Activated T-cell treated with anti-CD3 and anti-CD28 coated beads, Interleukin-2, amount 50 U/mL, for 24 hours (primary cell): ENCODE data around the gene COL4A1.

Experiments
- DNase-seq: peaks from one replicate; pipeline ENCODE4 v3.0.0-alpha.2; 2020
- H3K27ac Mint-ChIP-seq: 2 replicates; pipeline ENCODE4 v1.8.0; 2020; ENCODE audit warnings: mild to moderate bottlenecking, mixed read lengths
- H3K27me3 Mint-ChIP-seq: 2 replicates; pipeline ENCODE4 v1.8.0; 2020; ENCODE audit warnings: mixed read lengths
- H3K36me3 Mint-ChIP-seq: 2 replicates; pipeline ENCODE4 v1.8.0; 2020; ENCODE audit warnings: low read depth, mixed read lengths
- H3K4me1 Mint-ChIP-seq: 2 replicates; pipeline ENCODE4 v1.8.0; 2020; ENCODE audit warnings: low read depth, mixed read lengths
- H3K4me3 Mint-ChIP-seq: 2 replicates; pipeline ENCODE4 v1.8.0; 2020; ENCODE audit warnings: mild to moderate bottlenecking, moderate library complexity, mixed read lengths
- H3K9me3 Mint-ChIP-seq: 2 replicates; pipeline ENCODE4 v1.8.0; 2020; ENCODE audit warnings: mixed read lengths

Gene COL4A1

DNA sequence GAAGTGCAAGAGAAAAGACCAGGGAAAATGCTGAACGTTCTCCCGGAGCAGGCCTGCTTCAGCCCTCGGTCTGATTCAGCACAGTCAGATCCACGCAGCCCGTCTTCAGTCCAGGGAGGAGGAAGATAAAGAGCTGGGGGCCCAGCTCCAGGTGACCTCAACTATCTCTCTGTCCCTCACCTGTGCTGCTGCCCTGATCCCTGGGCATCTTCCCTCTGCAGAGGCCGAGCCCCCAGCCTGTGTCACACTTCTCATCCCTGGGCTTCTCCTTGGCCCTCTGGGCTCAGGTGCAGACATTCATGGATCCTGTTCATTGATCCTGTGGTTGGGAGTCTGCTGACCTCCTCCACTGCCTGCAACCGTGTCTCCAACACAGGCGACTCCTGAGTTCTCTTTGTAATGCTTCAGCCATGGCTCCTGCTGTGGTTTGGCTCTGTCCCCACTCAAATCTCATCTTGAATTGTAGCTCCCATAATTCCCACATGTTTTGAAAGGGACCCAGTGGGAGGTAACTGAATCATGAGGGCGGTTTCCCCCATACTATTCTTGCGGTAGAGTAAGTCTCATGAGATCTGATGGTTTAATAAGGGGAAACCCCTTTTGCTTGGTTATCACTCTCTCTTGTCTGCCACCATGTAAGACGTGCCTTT is 28.0 kb upstream of the COL4A1 start:
- H3K4me1 Mint-ChIP-seq: peaks cover 8% of the 10 kb centered on the region
- H3K27ac Mint-ChIP-seq: no peak overlapping the region
- H3K4me3 Mint-ChIP-seq: no peak overlapping the region
- no peak for DNase-seq
- H3K9me3 Mint-ChIP-seq: no peaks in the 10 kb centered on the region
- no peaks in the 10 kb centered on the region for H3K36me3 Mint-ChIP-seq
- H3K27me3 Mint-ChIP-seq: peaks cover 56% of the 10 kb centered on the region

DNA sequence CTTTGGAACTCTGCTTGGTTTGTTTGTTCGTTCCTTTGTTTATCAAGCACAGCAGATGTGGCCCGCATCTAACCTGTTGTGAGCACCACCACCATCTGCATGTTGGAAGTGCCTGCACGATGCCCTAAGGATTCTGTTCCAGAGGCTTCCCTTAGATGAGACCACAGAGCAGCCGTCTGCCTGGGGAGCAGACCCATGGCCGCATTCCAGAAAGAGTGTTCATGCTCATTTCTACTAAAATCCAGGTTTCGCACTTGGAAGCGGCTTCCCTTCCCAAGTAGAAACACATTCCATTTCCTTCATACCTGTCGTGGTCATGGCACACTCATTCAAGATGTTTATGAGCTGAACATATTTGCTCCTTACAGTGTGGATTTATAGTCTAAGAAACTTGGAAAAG is 27.3 kb upstream of the COL4A1 start:
- H3K4me3 Mint-ChIP-seq: no peak overlapping the region
- H3K4me1 Mint-ChIP-seq: peaks cover 3% of the 10 kb centered on the region
- H3K27ac Mint-ChIP-seq: no peak overlapping the region
- H3K36me3 Mint-ChIP-seq: no peaks in the 10 kb centered on the region
- H3K27me3 Mint-ChIP-seq: peaks cover 51% of the 10 kb centered on the region
- no peak for DNase-seq
- H3K9me3 Mint-ChIP-seq: no peaks in the 10 kb centered on the region

DNA sequence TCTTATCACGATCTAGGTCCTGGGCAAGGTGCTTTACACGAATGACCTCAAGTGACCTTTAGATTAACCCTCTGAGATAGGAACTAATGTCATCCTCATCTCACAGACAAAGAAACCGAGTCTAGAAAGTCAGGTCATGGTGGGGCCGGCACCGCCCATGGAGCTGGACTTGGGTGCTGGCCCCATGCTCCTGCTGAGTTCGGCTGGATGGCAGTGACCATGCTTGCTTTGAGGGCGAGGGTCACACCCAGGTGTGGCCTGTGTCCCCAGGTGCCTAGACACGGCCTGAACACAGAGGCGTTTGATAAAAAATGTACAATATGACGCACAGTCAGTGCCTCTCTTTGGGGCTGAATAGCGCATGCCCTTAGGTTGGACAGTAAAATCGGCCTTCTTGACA is 26.9 kb upstream of the COL4A1 start:
- H3K36me3 Mint-ChIP-seq: no peaks in the 10 kb centered on the region
- no peaks in the 10 kb centered on the region for H3K9me3 Mint-ChIP-seq
- H3K4me3 Mint-ChIP-seq: no peak overlapping the region
- H3K27ac Mint-ChIP-seq: no peak overlapping the region
- no peaks in the 10 kb centered on the region for H3K4me1 Mint-ChIP-seq
- H3K27me3 Mint-ChIP-seq: peaks cover 50% of the 10 kb centered on the region
- no peak for DNase-seq

DNA sequence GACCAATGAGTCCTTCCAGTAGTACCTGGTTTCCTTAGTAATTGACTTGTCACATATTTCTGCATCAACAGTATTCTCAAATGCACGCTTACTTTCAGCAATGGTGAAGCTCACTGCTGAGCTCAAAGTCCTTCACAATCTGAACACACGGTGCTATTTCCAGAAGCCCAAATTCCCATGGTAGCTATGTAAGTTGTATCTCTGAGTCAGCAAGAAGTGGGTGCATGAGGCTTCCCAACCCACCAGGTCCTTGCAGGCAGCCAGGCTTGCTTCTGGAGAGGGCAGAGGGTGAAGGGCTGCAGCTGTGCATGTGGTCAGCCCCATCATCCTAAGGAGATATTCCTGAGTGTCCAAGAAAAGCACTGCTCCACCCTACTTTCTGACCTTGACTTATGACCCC is 25.8 kb upstream of the COL4A1 start:
- Mint-ChIP-seq H3K4me1 (no peaks in the 10 kb centered on the region), H3K9me3 (no peaks in the 10 kb centered on the region), H3K4me3 (no peak overlapping the region), H3K27me3 (peaks cover 48% of the 10 kb centered on the region), H3K27ac (no peak overlapping the region), H3K36me3 (no peaks in the 10 kb centered on the region)
- DNase-seq: no peak

DNA sequence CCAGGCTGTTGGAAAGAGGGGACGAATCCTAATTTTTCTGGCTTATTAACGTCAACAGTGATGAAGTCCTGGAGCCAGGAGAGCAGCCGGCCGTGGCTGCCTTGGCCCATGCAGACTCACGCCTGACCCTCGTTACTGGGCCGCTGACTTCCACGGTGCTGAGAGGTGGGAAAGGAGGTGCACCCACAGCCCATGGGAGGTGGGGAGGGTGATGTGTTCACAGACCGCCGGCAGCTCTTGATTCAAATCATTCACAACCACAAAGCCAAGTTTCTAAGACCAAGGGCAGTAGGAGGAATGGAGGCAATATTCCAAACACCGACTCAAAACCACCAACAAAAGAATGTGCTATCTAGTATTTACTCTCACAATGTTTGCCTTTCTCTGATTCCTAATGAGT is 24.4 kb upstream of the COL4A1 start:
- H3K9me3 Mint-ChIP-seq: no peaks in the 10 kb centered on the region
- no peak overlapping the region for H3K27ac Mint-ChIP-seq
- no peak overlapping the region for H3K4me3 Mint-ChIP-seq
- no peaks in the 10 kb centered on the region for H3K36me3 Mint-ChIP-seq
- H3K4me1 Mint-ChIP-seq: no peaks in the 10 kb centered on the region
- no peak for DNase-seq
- H3K27me3 Mint-ChIP-seq: peaks cover 55% of the 10 kb centered on the region

DNA sequence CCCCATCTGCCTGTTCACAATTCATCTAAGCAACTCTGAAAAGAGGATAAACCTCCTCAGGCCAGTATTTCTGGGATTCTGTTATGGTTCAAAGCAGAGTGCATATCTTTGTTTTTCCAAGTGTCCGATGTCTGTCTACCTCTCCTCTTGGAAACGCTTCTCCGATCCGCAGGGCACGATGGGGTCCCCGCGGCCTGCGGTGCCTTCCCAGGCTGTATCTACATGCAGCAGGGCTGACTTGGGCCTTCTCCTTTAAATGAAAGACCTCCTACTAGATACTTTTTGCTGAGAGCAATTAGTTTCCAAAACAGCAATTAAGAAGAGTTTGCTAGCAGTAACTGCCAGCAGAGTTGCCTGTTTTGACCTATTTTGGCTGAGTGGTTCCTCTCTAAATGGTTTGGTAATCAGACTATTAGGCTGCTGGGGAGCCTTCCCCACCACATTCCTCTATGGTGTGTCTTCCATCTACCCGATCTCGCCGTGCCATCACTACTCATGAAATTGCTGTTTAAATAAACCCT is 23.6 kb upstream of the COL4A1 start:
- Mint-ChIP-seq H3K4me3 (no peak overlapping the region), H3K9me3 (no peaks in the 10 kb centered on the region), H3K36me3 (no peaks in the 10 kb centered on the region), H3K27me3 (peaks cover 55% of the 10 kb centered on the region), H3K27ac (no peak overlapping the region), H3K4me1 (no peaks in the 10 kb centered on the region)
- DNase-seq: no peak

DNA sequence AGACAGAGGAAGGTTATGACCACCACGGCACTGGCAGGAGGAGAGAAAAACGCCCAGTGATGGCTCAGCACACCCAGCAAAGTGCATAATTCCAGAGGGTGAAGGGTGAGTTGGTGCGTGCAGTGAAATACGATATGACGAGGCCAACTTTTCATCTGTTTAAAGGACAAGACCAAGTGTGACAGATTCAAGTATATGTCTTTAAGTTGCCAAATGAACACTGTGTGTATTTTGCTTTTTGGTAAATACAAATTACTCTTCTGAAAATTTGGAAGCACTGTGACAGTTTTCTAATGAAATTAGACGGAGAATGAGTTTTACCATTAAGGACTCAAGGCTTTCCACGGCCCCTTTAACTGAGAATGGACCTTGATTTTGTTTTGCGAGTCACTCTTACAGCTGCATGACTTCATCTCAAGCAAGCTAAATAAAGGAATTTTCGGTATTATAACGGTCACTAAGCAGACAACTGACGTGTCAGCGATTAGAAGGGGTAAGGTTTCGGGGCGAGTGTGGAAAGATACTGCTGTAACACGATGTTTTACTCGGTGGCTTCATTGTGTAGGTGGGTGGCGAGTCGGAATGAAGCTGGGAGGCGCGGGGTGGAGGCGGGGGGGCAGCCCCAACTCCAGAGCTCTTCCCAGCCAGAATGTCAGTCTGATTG is 23.0 kb upstream of the COL4A1 start:
- Mint-ChIP-seq H3K27ac (no peak overlapping the region), H3K36me3 (no peaks in the 10 kb centered on the region), H3K4me1 (no peaks in the 10 kb centered on the region), H3K27me3 (peaks cover 57% of the 10 kb centered on the region), H3K9me3 (no peaks in the 10 kb centered on the region), H3K4me3 (no peak overlapping the region)
- no peak for DNase-seq

DNA sequence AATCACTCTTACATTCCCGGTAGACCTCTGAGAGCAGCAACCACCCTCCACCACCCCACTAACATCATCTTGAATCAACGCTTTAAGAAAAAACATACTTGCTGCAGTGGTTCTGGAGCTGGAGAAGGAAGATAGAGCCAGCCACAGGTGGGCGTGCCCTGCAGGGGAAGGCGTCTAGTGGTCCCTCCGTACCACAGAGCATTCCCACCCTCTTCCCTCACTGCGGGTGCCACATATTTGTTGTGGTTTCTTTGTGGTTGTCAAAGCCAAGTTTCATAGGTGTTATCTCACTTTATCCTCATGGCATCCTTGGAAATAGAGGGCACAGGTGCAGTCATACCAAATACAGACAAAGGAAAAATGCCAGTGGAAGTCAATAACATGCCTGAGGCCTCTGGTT is 22.3 kb upstream of the COL4A1 start:
- DNase-seq: no peak
- H3K27me3 Mint-ChIP-seq: peaks cover 60% of the 10 kb centered on the region
- H3K4me1 Mint-ChIP-seq: no peaks in the 10 kb centered on the region
- no peak overlapping the region for H3K4me3 Mint-ChIP-seq
- H3K9me3 Mint-ChIP-seq: no peaks in the 10 kb centered on the region
- no peak overlapping the region for H3K27ac Mint-ChIP-seq
- no peaks in the 10 kb centered on the region for H3K36me3 Mint-ChIP-seq

DNA sequence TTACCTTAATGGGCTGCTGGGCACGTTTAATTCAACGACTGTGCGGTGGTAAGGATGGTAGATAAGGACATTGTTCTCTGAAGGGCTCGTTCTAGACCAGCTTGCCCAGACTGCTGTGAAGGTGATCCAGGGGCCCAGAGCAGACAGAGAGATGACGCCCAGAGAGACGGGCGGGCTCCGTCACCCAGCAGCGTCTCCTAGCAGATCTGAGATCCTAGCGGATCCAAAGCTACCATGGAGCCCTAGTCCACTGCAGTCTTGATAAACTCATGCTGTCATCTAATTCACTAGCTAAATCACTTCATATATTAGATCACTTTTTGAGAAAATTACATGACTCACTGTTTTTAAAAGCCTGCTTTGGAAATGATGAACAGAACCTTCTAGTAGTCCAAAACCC is 21.6 kb upstream of the COL4A1 start:
- H3K27me3 Mint-ChIP-seq: peaks cover 67% of the 10 kb centered on the region

DNA sequence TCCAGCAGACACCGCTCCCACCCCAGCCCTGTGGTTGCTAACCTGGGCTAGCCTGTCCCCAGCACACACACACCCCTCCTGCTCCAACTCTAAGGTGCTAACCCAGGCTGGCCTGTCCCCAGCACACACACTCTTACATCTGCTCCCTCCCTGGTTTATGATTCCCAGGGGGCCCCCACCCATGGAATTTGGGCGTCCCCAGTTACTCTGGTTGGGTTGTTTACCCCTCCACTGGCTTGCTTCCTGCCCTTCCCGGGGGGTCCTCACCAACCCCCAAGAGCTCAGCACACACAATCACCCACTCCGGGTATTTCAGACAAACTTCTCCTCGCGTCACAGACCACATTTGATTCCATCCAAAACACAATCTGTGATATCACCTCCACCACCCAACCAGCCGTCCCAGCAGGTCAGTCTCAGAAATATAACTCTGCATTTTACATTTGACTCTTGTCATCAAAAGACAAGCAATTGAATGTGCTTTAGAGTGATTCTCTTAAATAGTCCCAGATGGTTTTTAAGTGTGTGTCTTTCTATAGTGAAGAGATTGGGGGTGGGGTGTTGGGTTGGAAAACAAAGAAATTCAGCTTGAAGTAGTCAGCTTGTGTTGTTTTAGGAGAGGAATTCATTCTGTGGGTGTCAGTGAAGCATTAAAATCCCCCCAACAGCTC is 20.2 kb upstream of the COL4A1 start:
- DNase-seq: no peak
- Mint-ChIP-seq H3K4me3 (no peak overlapping the region), H3K27me3 (peaks cover 69% of the 10 kb centered on the region), H3K27ac (no peak overlapping the region), H3K9me3 (no peaks in the 10 kb centered on the region), H3K4me1 (no peaks in the 10 kb centered on the region), H3K36me3 (no peaks in the 10 kb centered on the region)

More for the DNA sequence above, 21.6 kb upstream of the COL4A1 start:
- Mint-ChIP-seq H3K36me3 (no peaks in the 10 kb centered on the region), H3K4me3 (no peak overlapping the region), H3K27ac (no peak overlapping the region), H3K9me3 (no peaks in the 10 kb centered on the region), H3K4me1 (no peaks in the 10 kb centered on the region)
- DNase-seq: no peak

DNA sequence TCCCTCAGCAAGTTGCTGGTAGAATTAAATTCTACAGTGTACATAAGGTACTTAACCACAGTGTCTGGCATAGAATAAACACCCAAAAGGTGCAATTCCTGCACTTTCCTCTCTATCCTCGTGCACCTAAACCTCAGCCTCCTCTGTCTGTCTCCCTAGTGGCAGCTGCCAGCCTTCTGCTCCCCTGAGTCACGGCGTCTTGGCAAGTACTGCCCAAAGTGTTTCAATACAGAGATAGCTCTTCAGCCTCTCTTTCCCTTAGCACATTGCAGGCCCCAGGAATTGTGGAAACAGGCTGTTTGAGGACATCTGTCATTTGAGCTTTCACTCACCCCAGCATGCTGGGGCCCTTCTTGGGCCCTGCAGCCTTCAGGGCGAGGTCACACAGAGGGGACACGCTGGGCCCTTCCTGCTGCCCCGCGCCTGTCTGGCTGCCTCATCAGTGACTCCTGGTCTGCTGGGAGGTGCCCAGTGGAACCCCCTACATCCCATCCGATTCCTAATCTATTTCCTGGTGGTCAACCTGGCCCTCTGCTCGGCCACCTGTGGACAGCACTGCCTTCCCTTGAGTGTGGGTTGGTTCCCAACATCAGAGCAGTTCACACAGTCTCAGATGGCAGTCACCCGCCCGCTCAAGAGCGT is 19.4 kb upstream of the COL4A1 start:
- Mint-ChIP-seq H3K27me3 (peaks cover 73% of the 10 kb centered on the region), H3K36me3 (no peaks in the 10 kb centered on the region), H3K27ac (no peak overlapping the region), H3K9me3 (no peaks in the 10 kb centered on the region), H3K4me1 (no peaks in the 10 kb centered on the region), H3K4me3 (no peak overlapping the region)
- DNase-seq: no peak

DNA sequence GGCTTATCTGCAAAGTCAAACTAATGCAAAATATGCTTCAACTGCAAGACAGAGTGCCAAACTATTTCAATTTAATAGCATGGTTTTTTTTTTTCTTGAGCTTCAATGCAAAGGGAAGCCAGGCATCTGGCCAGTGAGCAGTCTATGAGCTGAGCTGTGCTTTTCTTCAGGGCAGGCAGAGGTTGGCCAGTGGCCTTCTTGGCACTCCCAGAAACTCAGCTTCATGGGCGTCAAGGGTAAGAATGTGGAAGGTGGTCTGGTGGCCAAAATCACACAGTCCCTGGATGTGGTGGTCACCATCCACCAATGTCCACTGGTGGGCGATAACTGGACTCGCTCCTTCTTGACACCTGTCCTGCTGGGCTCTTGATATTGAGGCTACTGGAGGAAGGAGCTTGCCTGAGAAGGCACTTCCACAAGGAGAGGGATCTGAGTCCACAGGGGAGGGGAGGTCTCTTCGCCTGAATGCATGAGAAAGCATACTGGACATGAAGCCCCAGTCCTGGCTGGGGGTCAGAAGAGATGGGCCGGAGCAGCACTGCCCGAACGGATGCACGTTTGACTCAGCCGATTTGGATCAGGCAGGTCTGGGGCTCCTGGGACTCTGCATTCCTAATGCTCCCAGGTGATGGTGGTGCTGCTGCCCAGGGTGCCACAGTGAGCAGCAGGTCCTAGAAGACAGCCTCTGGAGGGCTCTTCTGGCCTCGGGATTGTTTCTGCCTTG is 17.2 kb upstream of the COL4A1 start:
- Mint-ChIP-seq H3K4me1 (peaks cover 9% of the 10 kb centered on the region), H3K27me3 (peaks cover 72% of the 10 kb centered on the region), H3K27ac (no peak overlapping the region), H3K4me3 (no peak overlapping the region), H3K36me3 (no peaks in the 10 kb centered on the region), H3K9me3 (no peaks in the 10 kb centered on the region)
- no peak for DNase-seq

DNA sequence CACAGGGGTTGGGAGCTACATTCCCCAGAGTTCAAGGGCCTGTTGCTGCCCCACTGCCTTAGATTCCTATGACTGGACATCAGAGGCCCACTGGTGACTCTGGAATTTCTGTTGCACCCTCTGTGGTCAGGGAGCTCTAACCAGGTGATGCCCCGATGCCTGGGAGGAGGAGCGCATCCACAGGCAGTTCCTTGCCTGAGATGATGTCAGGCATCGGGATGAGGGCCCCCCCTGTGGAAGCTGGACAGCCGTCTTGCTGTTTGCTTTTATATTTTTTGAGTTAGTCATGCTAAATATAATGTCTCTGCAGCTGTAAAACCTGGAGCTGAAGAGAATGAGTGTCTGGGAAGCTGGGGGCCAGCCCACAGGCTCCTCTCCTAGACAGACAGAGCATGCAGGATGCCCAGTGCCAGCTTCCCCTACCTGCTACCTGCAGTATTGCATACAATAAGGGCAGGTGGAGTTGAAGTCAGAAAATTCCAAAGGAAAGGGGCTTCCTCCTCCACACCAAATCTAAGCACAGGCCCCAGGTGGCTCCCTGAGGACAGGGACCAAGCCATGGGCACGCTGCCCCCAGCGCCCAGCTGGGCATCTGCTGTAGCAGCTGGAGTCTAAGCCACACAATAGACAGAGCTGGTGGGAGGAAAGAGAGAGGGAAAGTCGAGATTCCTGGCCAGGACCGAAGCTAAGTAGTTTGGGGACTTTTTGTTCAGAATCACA is 16.4 kb upstream of the COL4A1 start:
- no peak for DNase-seq
- peaks cover 75% of the 10 kb centered on the region for H3K27me3 Mint-ChIP-seq
- H3K27ac Mint-ChIP-seq: no peak overlapping the region
- H3K36me3 Mint-ChIP-seq: no peaks in the 10 kb centered on the region
- no peaks in the 10 kb centered on the region for H3K9me3 Mint-ChIP-seq
- peaks cover 9% of the 10 kb centered on the region for H3K4me1 Mint-ChIP-seq
- H3K4me3 Mint-ChIP-seq: no peak overlapping the region

DNA sequence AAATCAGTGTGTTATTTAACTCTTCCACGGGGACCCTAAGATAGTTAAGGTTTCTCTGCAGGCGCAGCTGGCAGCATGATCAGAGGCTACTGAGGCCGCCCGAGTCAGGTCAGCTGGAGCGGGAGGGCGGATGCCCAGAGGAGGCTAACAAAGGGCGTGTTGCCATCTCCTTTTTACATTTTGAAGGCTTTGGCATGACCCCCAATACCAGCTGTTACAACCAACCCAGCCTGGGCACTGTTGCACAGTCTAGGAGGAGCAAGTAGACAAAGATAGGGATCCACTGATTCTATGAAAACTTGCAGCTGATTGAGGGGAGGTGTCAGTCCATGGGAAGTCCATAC is 15.8 kb upstream of the COL4A1 start:
- no peak overlapping the region for H3K27ac Mint-ChIP-seq
- no peaks in the 10 kb centered on the region for H3K36me3 Mint-ChIP-seq
- peaks cover 79% of the 10 kb centered on the region for H3K27me3 Mint-ChIP-seq
- DNase-seq: no peak
- peaks cover 9% of the 10 kb centered on the region for H3K4me1 Mint-ChIP-seq
- H3K9me3 Mint-ChIP-seq: no peaks in the 10 kb centered on the region
- H3K4me3 Mint-ChIP-seq: no peak overlapping the region
